Measurements from ENCODE around the gene CALHM2. TPM values are rescaled to one million over a fixed set of nuclear protein-coding genes. Genes with fewer than 3 reads are reported as not detected.

Gene CALHM2
- polyA plus RNA-seq, 1 of the 3 experiments (the other 2 are of a cell fraction): 0.10 TPM

- no peak overlapping the region for H3K27ac ChIP-seq (ENCODE audit: low read depth in 2 of 2, low read length in 1 of 2)
- H3K9me3 ChIP-seq: no peaks in the 10 kb centered on the region
- no peaks in the 10 kb centered on the region for H3K79me2 ChIP-seq (ENCODE audit: insufficient read depth)
- 67% methylated on average over 7 of the region's 7 CpGs for WGBS (ENCODE audit: low lambda C conversion rate)
- H2AFZ ChIP-seq (ENCODE audit: low read depth): no peak overlapping the region
- CTCF ChIA-PET: interaction anchor here (0.7 to 2.1 kb wide), 2 partner anchors 14 to 62 kb away, joined by 3 to 10 read pairs; no protein-coding TSS in a partner anchor
- H3F3A ChIP-seq (replicated peaks; ENCODE audit: insufficient read depth): peaks cover 5% of the 10 kb centered on the region
- TF ChIP-seq USF2 (IDR thresholded peaks at IDR 0.05; ENCODE audit: borderline replicate concordance, low read depth, low read length) (no peak), SIN3A (IDR thresholded peaks at IDR 0.05; ENCODE audit: borderline replicate concordance, low read depth, low read length) (no peak), CTCF (IDR thresholded peaks at IDR 0.05) (no peak), SMC3 (IDR thresholded peaks at IDR 0.05; ENCODE audit: low read depth, low read length) (no peak)
- POLR2A ChIA-PET: no interaction called here
- H3K9me2 ChIP-seq: no peaks in the 10 kb centered on the region
- no peaks in the 10 kb centered on the region for H3K36me3 ChIP-seq (replicated peaks in 1 of 2; ENCODE audit: control insufficient read depth in 1 of 2, insufficient read depth in 2 of 2, low read length in 1 of 2)
- DNase-seq: no peak
- peaks cover 37% of the 10 kb centered on the region for H3K27me3 ChIP-seq (ENCODE audit: insufficient read depth)
- no peak overlapping the region for H3K9ac ChIP-seq
- no peak overlapping the region for H3K4me2 ChIP-seq
- H3K4me1 ChIP-seq (ENCODE audit: control insufficient read depth in 1 of 2, insufficient read depth in 2 of 2, low read depth in 1 of 2, low read length in 1 of 2): peaks cover 6 to 30% of the 10 kb centered on the region in 2 experiments; a peak in 3 of 4 replicates
- H3K4me3 ChIP-seq (ENCODE audit: low read depth in 2 of 2, low read length in 1 of 2): no peak overlapping the region
- H4K20me1 ChIP-seq (ENCODE audit: insufficient read depth): no peaks in the 10 kb centered on the region
Measured at GRCh38 chr10:103499881-103500280, 47.7 kb upstream of the CALHM2 start.

GRCh38 chr10:103498936-103499638 is 46.9 kb upstream of the CALHM2 start:
- H3K9me3 ChIP-seq: no peaks in the 10 kb centered on the region
- no peak overlapping the region for H3K9ac ChIP-seq
- no peaks in the 10 kb centered on the region for H3K36me3 ChIP-seq (replicated peaks in 1 of 2; ENCODE audit: control insufficient read depth in 1 of 2, insufficient read depth in 2 of 2, low read length in 1 of 2)
- H4K20me1 ChIP-seq (ENCODE audit: insufficient read depth): no peaks in the 10 kb centered on the region
- peaks cover 1 to 32% of the 10 kb centered on the region in 2 experiments; a peak in 3 of 4 replicates for H3K4me1 ChIP-seq (ENCODE audit: control insufficient read depth in 1 of 2, insufficient read depth in 2 of 2, low read depth in 1 of 2, low read length in 1 of 2)
- no peak overlapping the region for H3K27ac ChIP-seq (ENCODE audit: low read depth in 2 of 2, low read length in 1 of 2)
- no peaks in the 10 kb centered on the region for H3K9me2 ChIP-seq
- WGBS (ENCODE audit: low lambda C conversion rate): 89% methylated on average over 5 of the region's 5 CpGs
- CTCF ChIA-PET: interaction anchor here (0.7 to 2.1 kb wide), 3 partner anchors 13 to 65 kb away, joined by 3 to 10 read pairs (median 3); no protein-coding TSS in a partner anchor
- TF ChIP-seq EZH2phosphoT487 (IDR thresholded peaks at IDR 0.05; ENCODE audit: borderline replicate concordance, low read depth) (no peak), TEAD4 (IDR thresholded peaks at IDR 0.05; ENCODE audit: borderline replicate concordance, insufficient read depth) (no peak), FOXJ3 (CRISPR knock-in tag; IDR thresholded peaks at IDR 0.05) (no peak), EP300 (IDR thresholded peaks at IDR 0.05; ENCODE audit: borderline replicate concordance in 1 of 2, low read depth in 1 of 2, low read length in 1 of 2) (no peak), RCOR1 (IDR thresholded peaks at IDR 0.05; ENCODE audit: low read length) (no peak), RXRA (IDR thresholded peaks at IDR 0.05; ENCODE audit: borderline replicate concordance, low read depth) (no peak), SMC3 (IDR thresholded peaks at IDR 0.05; ENCODE audit: low read depth, low read length) (no peak), FOSL2 (IDR thresholded peaks at IDR 0.05; ENCODE audit: borderline replicate concordance, low read depth) (no peak), GATA2 (CRISPR knock-in tag; IDR thresholded peaks at IDR 0.05) (no peak), GABPA (IDR thresholded peaks at IDR 0.05; ENCODE audit: low read depth) (no peak), REST (IDR thresholded peaks at IDR 0.05; ENCODE audit: low read depth, low read length) (no peak), ZBTB33 (IDR thresholded peaks at IDR 0.05; ENCODE audit: borderline replicate concordance, low read depth) (no peak)
- H3K79me2 ChIP-seq (ENCODE audit: insufficient read depth): no peaks in the 10 kb centered on the region
- H2AFZ ChIP-seq (ENCODE audit: low read depth): no peak overlapping the region
- POLR2A ChIA-PET: no interaction called here
- DNase-seq: no peak
- H3K27me3 ChIP-seq (ENCODE audit: insufficient read depth): peaks cover 45% of the 10 kb centered on the region
- no peak overlapping the region for H3K4me3 ChIP-seq (ENCODE audit: low read depth in 2 of 2, low read length in 1 of 2)
- no peak overlapping the region for H3K4me2 ChIP-seq
- peaks cover 2% of the 10 kb centered on the region for H3F3A ChIP-seq (replicated peaks; ENCODE audit: insufficient read depth)
